Measurements from ENCODE around the gene BPIFA1. TPM values are rescaled to one million over a fixed set of nuclear protein-coding genes. Genes with fewer than 3 reads are reported as not detected.

The BPIFA1 gene
- polyA plus RNA-seq, 1 of the 3 experiments (the other 2 are of a cell fraction), result not detected

- 0 out of 2 replicates have a peak, but pooled peaks cover 4% of the 10 kb centered on the region for H3K27me3 ChIP-seq (ENCODE audit: insufficient read depth)
- no peak overlapping the region for H2AFZ ChIP-seq (ENCODE audit: low read depth)
- H3K9ac ChIP-seq, result no peak overlapping the region
- no peaks in the 10 kb centered on the region for H3K4me1 ChIP-seq (ENCODE audit: control insufficient read depth in 1 of 2, insufficient read depth in 2 of 2, low read depth in 1 of 2, low read length in 1 of 2)
- no peaks in the 10 kb centered on the region for H3K36me3 ChIP-seq (replicated peaks in 1 of 2; ENCODE audit: control insufficient read depth in 1 of 2, insufficient read depth in 2 of 2, low read length in 1 of 2)
- ChIA-PET POLR2A (no interaction called here), CTCF (no interaction called here)
- no peak overlapping the region for H3K4me2 ChIP-seq
- no peak for DNase-seq
- no peaks in the 10 kb centered on the region for H3F3A ChIP-seq (replicated peaks; ENCODE audit: insufficient read depth)
- 0 out of 2 replicates have a peak, but pooled peaks cover 6% of the 10 kb centered on the region for H3K9me2 ChIP-seq
- H3K27ac ChIP-seq (ENCODE audit: low read depth in 2 of 2, low read length in 1 of 2), result no peak overlapping the region
- no peaks in the 10 kb centered on the region for H3K9me3 ChIP-seq
- TF ChIP-seq NFIC (IDR thresholded peaks at IDR 0.05; ENCODE audit: borderline replicate concordance), result no peak
- TF ChIP-seq MXI1 (IDR thresholded peaks at IDR 0.05; ENCODE audit: low read depth, low read length), result no peak
- no peak for TF ChIP-seq PBX3 (IDR thresholded peaks at IDR 0.05)
- TF ChIP-seq, protein P1, sequence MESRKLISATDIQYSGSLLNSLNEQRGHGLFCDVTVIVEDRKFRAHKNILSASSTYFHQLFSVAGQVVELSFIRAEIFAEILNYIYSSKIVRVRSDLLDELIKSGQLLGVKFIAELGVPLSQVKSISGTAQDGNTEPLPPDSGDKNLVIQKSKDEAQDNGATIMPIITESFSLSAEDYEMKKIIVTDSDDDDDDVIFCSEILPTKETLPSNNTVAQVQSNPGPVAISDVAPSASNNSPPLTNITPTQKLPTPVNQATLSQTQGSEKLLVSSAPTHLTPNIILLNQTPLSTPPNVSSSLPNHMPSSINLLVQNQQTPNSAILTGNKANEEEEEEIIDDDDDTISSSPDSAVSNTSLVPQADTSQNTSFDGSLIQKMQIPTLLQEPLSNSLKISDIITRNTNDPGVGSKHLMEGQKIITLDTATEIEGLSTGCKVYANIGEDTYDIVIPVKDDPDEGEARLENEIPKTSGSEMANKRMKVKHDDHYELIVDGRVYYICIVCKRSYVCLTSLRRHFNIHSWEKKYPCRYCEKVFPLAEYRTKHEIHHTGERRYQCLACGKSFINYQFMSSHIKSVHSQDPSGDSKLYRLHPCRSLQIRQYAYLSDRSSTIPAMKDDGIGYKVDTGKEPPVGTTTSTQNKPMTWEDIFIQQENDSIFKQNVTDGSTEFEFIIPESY (IDR thresholded peaks at IDR 0.05; ENCODE audit: borderline replicate concordance, low read depth), result no peak
- TF ChIP-seq CHD2 (IDR thresholded peaks at IDR 0.05; ENCODE audit: low read length, partially characterized antibody), result no peak
- H4K20me1 ChIP-seq (ENCODE audit: insufficient read depth), result no peaks in the 10 kb centered on the region
- WGBS (ENCODE audit: low lambda C conversion rate), result 2% methylated on average over 2 of the region's 2 CpGs
- no peak overlapping the region for H3K4me3 ChIP-seq (ENCODE audit: low read depth in 2 of 2, low read length in 1 of 2)
- no peaks in the 10 kb centered on the region for H3K79me2 ChIP-seq (ENCODE audit: insufficient read depth)
Observed at GRCh38 chr20:33255005-33255404, 19.2 kb downstream of the BPIFA1 start.

GRCh38 chr20:33257237-33257636, 21.4 kb downstream of the BPIFA1 start:
- no peak overlapping the region for H3K4me2 ChIP-seq
- no peaks in the 10 kb centered on the region for H3K36me3 ChIP-seq (replicated peaks in 1 of 2; ENCODE audit: control insufficient read depth in 1 of 2, insufficient read depth in 2 of 2, low read length in 1 of 2)
- H3K79me2 ChIP-seq (ENCODE audit: insufficient read depth), result no peaks in the 10 kb centered on the region
- no peak overlapping the region for H3K27ac ChIP-seq (ENCODE audit: low read depth in 2 of 2, low read length in 1 of 2)
- no peaks in the 10 kb centered on the region for H3F3A ChIP-seq (replicated peaks; ENCODE audit: insufficient read depth)
- no peak overlapping the region for H3K4me3 ChIP-seq (ENCODE audit: low read depth in 2 of 2, low read length in 1 of 2)
- 14% methylated on average over 5 of the region's 5 CpGs for WGBS (ENCODE audit: low lambda C conversion rate)
- no peak overlapping the region for H3K9ac ChIP-seq
- H3K4me1 ChIP-seq (ENCODE audit: control insufficient read depth in 1 of 2, insufficient read depth in 2 of 2, low read depth in 1 of 2, low read length in 1 of 2), result no peaks in the 10 kb centered on the region
- 0 out of 2 replicates have a peak, but pooled peaks cover 6% of the 10 kb centered on the region for H3K9me2 ChIP-seq
- ChIA-PET POLR2A (no interaction called here), CTCF (no interaction called here)
- no peak for DNase-seq
- 0 out of 2 replicates have a peak, but pooled peaks cover 4% of the 10 kb centered on the region for H3K27me3 ChIP-seq (ENCODE audit: insufficient read depth)
- TF ChIP-seq TCF12 (IDR thresholded peaks at IDR 0.05) (no peak), GATA2 (CRISPR knock-in tag; IDR thresholded peaks at IDR 0.05) (no peak), FOXM1 (IDR thresholded peaks at IDR 0.05; ENCODE audit: low read depth) (no peak), RCOR1 (IDR thresholded peaks at IDR 0.05; ENCODE audit: low read length) (no peak), GABPA (IDR thresholded peaks at IDR 0.05; ENCODE audit: low read depth) (no peak), FOSL2 (IDR thresholded peaks at IDR 0.05; ENCODE audit: borderline replicate concordance, low read depth) (no peak), REST (IDR thresholded peaks at IDR 0.05; ENCODE audit: low read depth, low read length) (no peak), SMC3 (IDR thresholded peaks at IDR 0.05; ENCODE audit: low read depth, low read length) (no peak), MXI1 (IDR thresholded peaks at IDR 0.05; ENCODE audit: low read depth, low read length) (no peak)
- no peak overlapping the region for H2AFZ ChIP-seq (ENCODE audit: low read depth)
- no peaks in the 10 kb centered on the region for H3K9me3 ChIP-seq
- H4K20me1 ChIP-seq (ENCODE audit: insufficient read depth), result no peaks in the 10 kb centered on the region
